Prostate gland (tissue), 2 donors: ENCODE results near the gene RAB3IL1. TPM values are rescaled to one million over a fixed set of nuclear protein-coding genes. Genes with fewer than 3 reads are reported as not detected.

Experiments used
- DNase-seq: peaks from one replicate; pipeline ENCODE4 v3.0.0-alpha.2; 2019; ENCODE audit warnings: low spot score
- H3K27ac ChIP-seq, 2 donors: fragments of 200-600 bp; sonication (generic); 2 replicates each; pipeline ENCODE4 v1.5.1; 2017 to 2019
- H3K27me3 ChIP-seq: fragments of 200-600 bp; sonication (generic); replicated peaks from 2 replicates; pipeline ENCODE4 v1.5.1; 2019; ENCODE audit not compliant: insufficient read depth
- H3K36me3 ChIP-seq, 2 donors: fragments of 200-600 bp; sonication (generic); 1 replicate in 1 of 2; 2 replicates in 1 of 2; pipeline versions ENCODE4 v1.5.1 to v1.8.1; 2017 to 2019
- H3K4me1 ChIP-seq: fragments of 200-600 bp; sonication (generic); replicated peaks from 2 replicates; pipeline ENCODE4 v1.5.1; 2019
- H3K4me3 ChIP-seq, 2 donors: fragments of 200-600 bp; sonication (generic); 2 replicates each; pipeline ENCODE4 v1.5.1; 2017 to 2019
- H3K9me3 ChIP-seq: fragments of 200-600 bp; sonication (generic); 2 replicates; pipeline ENCODE4 v1.5.1; 2017
- POLR2A ChIP-seq: fragments of 450-650 bp; IDR thresholded peaks from one replicate; pipeline ENCODE4 v1.6.1; 2016; ENCODE audit warnings: antibody characterized with exemption, mild to moderate bottlenecking
- POLR2AphosphoS5 ChIP-seq: sonication (generic); formaldehyde crosslinking; IDR thresholded peaks from one replicate; pipeline ENCODE4 v1.6.1; 2017; ENCODE audit warnings: antibody characterized with exemption
- WGBS: methylation state at CpG from one replicate; pipeline ENCODE4 v1.1.5; 2018; 5-methylcytosine and 5-hydroxymethylcytosine counted together
- intact Hi-C: fragments of 100-400 bp; cut with DNase I; formaldehyde crosslinking; loops from one replicate; pipeline ENCODE4 v1.14.2; 2022
- total RNA-seq, 2 donors: library from RNA; depleted of rRNA; stranded (reverse); fragments of >200 nt; gene quantifications; one replicate each; pipeline ENCODE4 v1.1.0, GENCODE V29; 2016
- TF ChIP-seq, protein P1 (sequence below), 4 experiments: fragments of 200-600 bp in 2 of 4; fragments of 450-650 bp in 2 of 4; sonication (generic) in 2 of 4; IDR thresholded peaks; 1 replicate in 3 of 4; 2 replicates in 1 of 4; pipeline ENCODE4 v1.5.1; 2016 to 2019; ENCODE audit warnings: antibody characterized with exemption in 4 of 4, mild to moderate bottlenecking in 2 of 4, moderate library complexity in 2 of 4

RAB3IL1 gene
- total RNA-seq, 2 donors from 2014 or later, result 3.5 to 53.0 TPM

GRCh38 chr11:61880454-61880853 lies 36.9 kb downstream of the RAB3IL1 start:
- intact Hi-C loops, result no loop called here
- H3K4me3 ChIP-seq, result no peak overlapping the region
- 72% methylated on average over 6 of the region's 6 CpGs for WGBS

DNA sequence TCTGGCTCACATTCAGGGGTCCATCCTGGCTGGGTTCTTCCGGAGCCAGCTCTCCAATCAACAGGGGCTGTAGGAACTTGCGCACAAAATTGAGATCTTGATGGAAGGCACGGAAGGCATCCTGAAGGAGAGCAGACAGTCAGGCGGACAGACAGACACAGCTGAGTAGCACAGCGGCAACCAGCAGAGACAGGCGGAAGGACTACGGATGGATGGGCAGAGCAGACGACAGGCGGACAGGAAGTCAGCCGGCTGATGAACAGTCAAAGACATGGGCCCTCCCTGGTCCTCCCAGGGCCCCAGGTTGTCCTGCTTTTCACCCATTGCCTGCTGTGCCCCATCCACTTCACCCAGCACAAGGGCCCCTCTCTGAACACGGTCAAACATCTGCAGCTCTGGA lies 37.3 kb downstream of the RAB3IL1 start:
- TF ChIP-seq, protein P1, sequence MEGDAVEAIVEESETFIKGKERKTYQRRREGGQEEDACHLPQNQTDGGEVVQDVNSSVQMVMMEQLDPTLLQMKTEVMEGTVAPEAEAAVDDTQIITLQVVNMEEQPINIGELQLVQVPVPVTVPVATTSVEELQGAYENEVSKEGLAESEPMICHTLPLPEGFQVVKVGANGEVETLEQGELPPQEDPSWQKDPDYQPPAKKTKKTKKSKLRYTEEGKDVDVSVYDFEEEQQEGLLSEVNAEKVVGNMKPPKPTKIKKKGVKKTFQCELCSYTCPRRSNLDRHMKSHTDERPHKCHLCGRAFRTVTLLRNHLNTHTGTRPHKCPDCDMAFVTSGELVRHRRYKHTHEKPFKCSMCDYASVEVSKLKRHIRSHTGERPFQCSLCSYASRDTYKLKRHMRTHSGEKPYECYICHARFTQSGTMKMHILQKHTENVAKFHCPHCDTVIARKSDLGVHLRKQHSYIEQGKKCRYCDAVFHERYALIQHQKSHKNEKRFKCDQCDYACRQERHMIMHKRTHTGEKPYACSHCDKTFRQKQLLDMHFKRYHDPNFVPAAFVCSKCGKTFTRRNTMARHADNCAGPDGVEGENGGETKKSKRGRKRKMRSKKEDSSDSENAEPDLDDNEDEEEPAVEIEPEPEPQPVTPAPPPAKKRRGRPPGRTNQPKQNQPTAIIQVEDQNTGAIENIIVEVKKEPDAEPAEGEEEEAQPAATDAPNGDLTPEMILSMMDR (IDR thresholded peaks at IDR 0.05), result no peak
- TF ChIP-seq POLR2AphosphoS5 (no peak), POLR2A (no peak)
- intact Hi-C loops, result no loop called here

More at GRCh38 chr11:61880454-61880853, 36.9 kb downstream of the RAB3IL1 start:
- H3K4me1 ChIP-seq, result no peaks in the 10 kb centered on the region
- no peak for DNase-seq
- H3K27ac ChIP-seq, result no peak overlapping the region
- no peaks in the 10 kb centered on the region for H3K36me3 ChIP-seq
- no peaks in the 10 kb centered on the region for H3K27me3 ChIP-seq
- TF ChIP-seq POLR2A (no peak), POLR2AphosphoS5 (no peak)
- TF ChIP-seq, protein P1 (IDR thresholded peaks at IDR 0.05), result no peak
- no peaks in the 10 kb centered on the region for H3K9me3 ChIP-seq

DNA sequence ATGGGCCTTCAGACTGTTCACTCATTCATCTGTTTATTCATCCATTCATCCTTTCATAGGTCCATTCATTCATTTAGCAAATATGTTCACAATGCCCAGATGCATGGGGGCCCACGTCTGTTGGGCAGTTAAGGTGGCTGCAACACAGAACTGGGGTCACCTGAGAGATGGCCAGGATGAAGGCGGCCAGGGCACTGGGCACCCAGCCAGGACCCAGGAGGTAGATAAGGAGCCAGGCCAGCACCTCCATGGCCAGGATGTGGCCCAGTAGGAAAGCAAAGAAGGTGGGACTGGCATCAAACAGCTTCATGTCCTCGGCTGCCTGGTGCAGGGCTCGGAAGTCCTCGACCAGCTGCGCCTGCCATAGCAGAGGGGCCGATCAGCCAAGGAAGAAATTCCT lies 38.2 kb downstream of the RAB3IL1 start:
- Histone ChIP-seq H3K4me1 (no peaks in the 10 kb centered on the region), H3K27ac (no peak overlapping the region), H3K9me3 (no peaks in the 10 kb centered on the region), H3K36me3 (no peaks in the 10 kb centered on the region), H3K27me3 (no peaks in the 10 kb centered on the region), H3K4me3 (no peak overlapping the region)
- TF ChIP-seq POLR2AphosphoS5, result no peak
- TF ChIP-seq, protein P1 (IDR thresholded peaks at IDR 0.05), result no peak
- TF ChIP-seq POLR2A, result no peak
- 84% methylated on average over 7 of the region's 7 CpGs for WGBS
- no peak for DNase-seq
- intact Hi-C loops, result no loop called here

More for the DNA sequence above, 37.3 kb downstream of the RAB3IL1 start:
- 91% methylated on average over 11 of the region's 11 CpGs for WGBS
- no peaks in the 10 kb centered on the region for H3K36me3 ChIP-seq
- no peak overlapping the region for H3K27ac ChIP-seq
- no peaks in the 10 kb centered on the region for H3K4me1 ChIP-seq
- H3K27me3 ChIP-seq, result no peaks in the 10 kb centered on the region
- H3K4me3 ChIP-seq, result no peak overlapping the region
- H3K9me3 ChIP-seq, result no peaks in the 10 kb centered on the region
- no peak for DNase-seq

DNA sequence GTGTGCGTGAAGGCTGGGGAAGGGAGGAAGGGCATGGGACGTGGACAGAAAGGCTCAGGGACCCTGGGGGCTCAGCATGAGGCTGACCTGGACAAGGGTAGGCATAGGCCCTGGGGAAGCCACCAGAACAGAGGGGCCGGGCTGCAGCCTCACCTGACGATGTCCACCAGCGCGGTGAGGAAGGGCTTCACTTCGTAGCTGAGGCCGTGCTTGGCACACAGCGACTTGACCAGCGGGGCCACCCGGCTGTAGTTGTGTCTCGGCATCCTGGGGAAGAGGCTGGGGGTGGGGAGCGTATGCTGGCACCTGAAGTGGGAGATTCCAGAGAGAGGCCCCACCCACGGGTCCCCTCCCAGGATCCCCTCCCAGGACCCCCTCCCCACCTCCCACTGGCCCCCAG lies 41.7 kb downstream of the RAB3IL1 start:
- intact Hi-C loops, result no loop called here
- Histone ChIP-seq H3K4me3 (no peak overlapping the region), H3K27me3 (no peaks in the 10 kb centered on the region), H3K27ac (no peak overlapping the region), H3K9me3 (no peaks in the 10 kb centered on the region), H3K4me1 (no peaks in the 10 kb centered on the region), H3K36me3 (no peaks in the 10 kb centered on the region)
- 94% methylated on average over 12 of the region's 14 CpGs for WGBS
- DNase-seq, result no peak
- no peak for TF ChIP-seq POLR2AphosphoS5
- TF ChIP-seq POLR2A, result no peak
- TF ChIP-seq, protein P1 (IDR thresholded peaks at IDR 0.05), result no peak

GRCh38 chr11:61874853-61875252 lies 42.5 kb downstream of the RAB3IL1 start:
- Histone ChIP-seq H3K9me3 (no peaks in the 10 kb centered on the region), H3K27me3 (no peaks in the 10 kb centered on the region), H3K36me3 (no peaks in the 10 kb centered on the region), H3K4me3 (no peak overlapping the region), H3K27ac (no peak overlapping the region), H3K4me1 (no peaks in the 10 kb centered on the region)
- DNase-seq, result no peak
- intact Hi-C loops, result no loop called here
- 85% methylated on average over 3 of the region's 3 CpGs for WGBS
- TF ChIP-seq POLR2AphosphoS5 (no peak), POLR2A (no peak)
- TF ChIP-seq, protein P1 (IDR thresholded peaks at IDR 0.05), result no peak
